ENCODE data around the gene CIBAR2.
"Not testable (repeated sequence)": the region's sequence is repeated elsewhere in the genome, so short reads cannot be mapped to it uniquely, and the experiment has no call there.

The CIBAR2 gene

GRCh38 chr16:85064186-85064585, 48.1 kb downstream of the CIBAR2 start:
- in situ Hi-C loops (cut with MboI; ENCODE audit: low sequenced_read_pairs) = no loop called here

GRCh38 chr16:85062845-85063244, 49.4 kb downstream of the CIBAR2 start:
- in situ Hi-C loops (cut with MboI; ENCODE audit: low sequenced_read_pairs) = no loop called here

GRCh38 chr16:85062323-85062722, 49.9 kb downstream of the CIBAR2 start:
- in situ Hi-C loops (cut with MboI; ENCODE audit: low sequenced_read_pairs) = no loop called here

- in situ Hi-C loops (cut with MboI; ENCODE audit: low sequenced_read_pairs) = no loop called here
Observed at GRCh38 chr16:85061566-85061965, 50.7 kb downstream of the CIBAR2 start.

- in situ Hi-C loops (cut with MboI; ENCODE audit: low sequenced_read_pairs) = no loop called here
Observed at GRCh38 chr16:85058909-85059308, 53.4 kb downstream of the CIBAR2 start.

- in situ Hi-C loops (cut with MboI; ENCODE audit: low sequenced_read_pairs) = no loop called here
Observed at GRCh38 chr16:85057948-85058347, 54.3 kb downstream of the CIBAR2 start.

GRCh38 chr16:85057212-85057889, 54.9 kb downstream of the CIBAR2 start:
- in situ Hi-C loops (cut with MboI; ENCODE audit: low sequenced_read_pairs) = no loop called here

- in situ Hi-C loops (cut with MboI; ENCODE audit: low sequenced_read_pairs) = no loop called here
Observed at GRCh38 chr16:85056211-85056748, 56.0 kb downstream of the CIBAR2 start.

GRCh38 chr16:85055493-85056210, 56.6 kb downstream of the CIBAR2 start:
- in situ Hi-C loops (cut with MboI; ENCODE audit: low sequenced_read_pairs) = no loop called here

- in situ Hi-C loops (cut with MboI; ENCODE audit: low sequenced_read_pairs) = no loop called here
Observed at GRCh38 chr16:85054948-85055492, 57.3 kb downstream of the CIBAR2 start.

GRCh38 chr16:85054321-85054720, 58.0 kb downstream of the CIBAR2 start:
- in situ Hi-C loops (cut with MboI; ENCODE audit: low sequenced_read_pairs) = not testable (repeated sequence)

GRCh38 chr16:85052536-85052935, 59.7 kb downstream of the CIBAR2 start:
- in situ Hi-C loops (cut with MboI; ENCODE audit: low sequenced_read_pairs) = no loop called here

- in situ Hi-C loops (cut with MboI; ENCODE audit: low sequenced_read_pairs) = no loop called here
Observed at GRCh38 chr16:85051683-85052082, 60.6 kb downstream of the CIBAR2 start.

- in situ Hi-C loops (cut with MboI; ENCODE audit: low sequenced_read_pairs) = no loop called here
Observed at GRCh38 chr16:85051067-85051581, 61.1 kb downstream of the CIBAR2 start.

GRCh38 chr16:85049706-85050305, 62.5 kb downstream of the CIBAR2 start:
- in situ Hi-C loops (cut with MboI; ENCODE audit: low sequenced_read_pairs) = no loop called here

GRCh38 chr16:85048921-85049562, 63.2 kb downstream of the CIBAR2 start:
- in situ Hi-C loops (cut with MboI; ENCODE audit: low sequenced_read_pairs) = no loop called here
